ENCODE results near the gene RPL7A.
"Not testable (repeated sequence)": the region's sequence is repeated elsewhere in the genome, so short reads cannot be mapped to it uniquely, and the experiment has no call there.

The RPL7A gene

DNA sequence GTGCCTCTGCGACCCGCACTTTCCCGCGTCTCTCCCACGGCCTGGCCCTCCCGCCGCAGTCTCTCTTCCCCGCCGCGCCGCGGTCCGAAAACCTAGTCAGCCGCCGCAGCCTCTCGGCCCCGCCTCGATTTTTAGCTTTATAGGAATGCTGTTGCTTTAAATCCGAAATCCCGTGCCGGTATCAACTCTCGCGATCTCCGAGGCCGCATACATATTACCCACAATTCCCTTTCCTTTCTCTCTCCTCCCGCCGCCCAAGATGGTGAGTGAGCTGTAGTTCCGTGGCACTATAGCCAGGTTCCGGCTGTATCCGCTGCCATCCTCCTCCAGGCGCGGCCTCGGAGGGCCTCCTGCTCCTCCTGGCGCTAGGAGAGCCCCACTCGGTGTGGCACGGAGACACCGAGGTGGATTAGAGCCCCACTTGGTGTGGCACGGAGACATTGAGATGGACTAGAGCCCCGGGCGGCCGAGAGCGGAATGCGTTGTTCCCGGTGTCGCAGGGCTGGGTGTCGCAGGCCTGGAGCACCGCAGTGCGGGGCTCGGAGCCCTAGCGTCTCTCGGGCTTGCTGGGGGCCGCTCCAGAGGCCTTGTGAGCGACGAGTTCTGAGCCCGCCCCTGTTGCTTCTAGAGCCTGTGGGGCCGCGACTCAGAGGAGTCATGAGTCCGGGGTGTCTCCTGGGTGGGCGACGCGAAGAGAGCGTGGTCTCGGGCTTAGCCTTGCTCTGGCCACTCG lies at the start of gene RPL7A, which contains the start of gene MED22:
RPL7A (plus strand) TSS at position 234 of the 733 bp plus-strand sequence; CDS start at position 260, 26 bp downstream.
MED22 (minus strand) TSS at position 147 of the 733 bp plus-strand sequence. CDS start 1,469 bp downstream, outside the sequence.
- peak; percentile 95 for DNase-seq

DNA sequence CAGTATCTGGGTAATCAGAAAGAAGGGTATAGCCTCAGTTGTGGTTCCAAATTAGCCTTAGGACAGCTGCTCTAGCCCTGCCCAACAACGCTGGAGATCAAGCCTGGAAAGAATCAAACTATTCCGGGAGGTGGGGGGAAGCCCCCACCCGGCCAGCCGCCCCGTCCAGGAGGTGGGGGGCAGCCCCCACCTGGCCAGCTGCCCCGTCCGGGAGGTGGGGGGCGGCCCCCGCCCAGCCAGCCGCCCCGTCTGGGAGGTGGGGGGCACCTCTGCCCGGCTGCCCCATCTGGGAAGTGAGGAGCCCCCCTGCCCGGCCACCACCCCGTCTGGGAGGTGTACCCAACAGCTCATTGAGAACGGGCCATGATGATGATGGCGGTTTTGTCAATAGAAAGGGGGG lies 48.0 kb upstream of the RPL7A start:
- DNase-seq = not testable (repeated sequence)

DNA sequence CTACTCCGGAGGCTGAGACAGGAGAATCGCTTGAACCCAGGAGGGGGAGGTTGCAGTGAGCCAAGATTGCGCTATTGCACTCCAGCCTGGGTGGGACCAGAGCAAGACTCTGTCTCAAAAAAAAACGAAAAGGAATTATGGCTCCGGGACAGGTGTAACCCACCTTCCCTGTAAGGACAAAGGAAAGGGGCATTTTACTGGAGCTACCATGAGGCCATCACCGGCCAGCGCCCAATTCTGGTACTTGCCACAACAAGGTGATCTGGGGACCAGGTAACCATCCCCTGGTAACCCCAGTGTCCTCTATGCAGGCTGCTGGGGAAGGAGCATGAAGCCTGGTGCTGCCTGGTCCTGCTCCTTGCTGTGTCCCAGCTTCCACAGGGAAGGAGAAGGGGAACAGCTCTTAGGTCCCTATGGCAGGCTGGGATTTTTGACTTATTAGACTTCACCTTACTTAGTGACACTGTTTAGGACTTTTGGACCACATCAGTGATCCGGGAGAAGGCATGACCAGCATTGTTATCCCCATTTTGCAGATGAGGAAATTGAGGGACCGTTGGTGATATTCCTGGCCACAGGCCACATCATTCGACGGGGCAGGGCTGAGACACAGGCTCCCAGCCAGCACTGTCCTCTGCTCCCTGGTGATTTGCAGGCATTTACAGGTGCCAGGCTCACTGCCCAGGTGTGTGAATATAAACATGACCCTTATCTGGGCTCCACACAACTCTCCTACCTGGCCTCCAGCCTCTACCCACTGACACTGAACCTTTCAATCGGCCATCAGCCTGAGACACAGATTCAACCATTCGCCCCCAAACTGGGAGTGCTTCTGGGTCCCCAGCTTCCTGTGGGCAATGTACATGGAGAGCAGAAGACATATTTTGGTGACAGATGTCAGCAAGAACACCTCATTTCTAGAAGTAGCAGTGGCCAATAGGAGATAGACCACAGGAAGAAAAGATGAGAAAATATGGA lies 46.5 kb upstream of the RPL7A start:
- no peak for DNase-seq

DNA sequence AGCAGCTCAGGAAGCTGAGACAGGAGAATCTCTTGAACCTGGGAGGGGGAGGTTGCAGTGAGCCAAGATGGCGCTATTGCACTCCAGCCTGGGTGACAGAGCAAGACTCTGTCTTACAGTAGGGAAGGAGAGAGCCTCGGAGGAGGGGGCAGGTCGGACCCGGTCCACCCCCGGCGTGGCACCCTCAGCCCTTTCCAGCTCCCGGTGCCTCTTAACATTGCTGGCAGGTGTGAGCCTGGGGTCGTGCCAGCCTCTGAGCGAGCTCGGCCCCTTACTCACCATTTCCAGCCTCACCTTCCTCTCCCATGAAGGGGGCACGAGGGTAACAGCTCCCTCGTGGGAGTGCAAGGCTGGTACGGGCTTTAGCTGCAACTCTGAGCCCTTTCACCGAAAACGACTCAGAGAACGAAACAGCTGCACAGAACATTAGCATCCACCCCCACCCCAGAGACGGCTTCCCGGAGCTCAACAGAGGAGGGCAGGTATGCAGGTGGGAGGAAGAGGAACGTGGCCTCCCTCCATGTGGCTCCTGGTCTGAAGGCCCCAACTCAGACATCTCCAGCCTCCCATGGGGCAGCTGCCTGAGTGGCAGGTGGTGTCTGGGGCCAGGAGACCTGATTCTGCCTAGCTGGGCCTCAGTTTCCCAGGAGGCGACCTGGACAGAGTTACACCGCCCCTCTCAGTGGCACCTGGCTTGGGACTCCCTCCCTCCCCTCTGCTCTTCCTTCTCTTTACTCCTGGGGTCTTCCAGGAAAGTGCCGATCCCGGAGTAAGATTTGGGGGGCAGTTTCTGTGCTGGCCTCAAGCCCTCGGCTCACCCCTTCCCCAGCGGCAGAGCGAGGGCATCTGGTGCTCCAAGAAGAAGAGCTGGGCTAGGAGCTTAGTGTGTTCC lies 44.5 kb upstream of the RPL7A start:
- no peak for DNase-seq

DNA sequence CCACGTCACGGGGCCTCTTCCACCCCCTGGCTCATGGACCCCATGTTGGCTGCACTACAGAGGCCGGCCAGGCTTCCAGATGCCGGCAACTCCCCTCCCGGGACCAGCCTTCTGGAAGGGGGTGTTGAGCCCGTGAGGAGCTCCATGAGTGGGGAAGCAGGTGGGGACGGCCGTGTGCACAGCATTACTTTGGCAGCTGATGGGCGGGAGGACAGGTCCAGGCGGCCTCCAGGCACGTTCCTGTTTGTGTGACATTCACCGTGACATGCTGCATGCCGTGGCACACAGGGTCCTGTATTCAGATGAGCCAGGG lies 43.9 kb upstream of the RPL7A start:
- no peak for DNase-seq

DNA sequence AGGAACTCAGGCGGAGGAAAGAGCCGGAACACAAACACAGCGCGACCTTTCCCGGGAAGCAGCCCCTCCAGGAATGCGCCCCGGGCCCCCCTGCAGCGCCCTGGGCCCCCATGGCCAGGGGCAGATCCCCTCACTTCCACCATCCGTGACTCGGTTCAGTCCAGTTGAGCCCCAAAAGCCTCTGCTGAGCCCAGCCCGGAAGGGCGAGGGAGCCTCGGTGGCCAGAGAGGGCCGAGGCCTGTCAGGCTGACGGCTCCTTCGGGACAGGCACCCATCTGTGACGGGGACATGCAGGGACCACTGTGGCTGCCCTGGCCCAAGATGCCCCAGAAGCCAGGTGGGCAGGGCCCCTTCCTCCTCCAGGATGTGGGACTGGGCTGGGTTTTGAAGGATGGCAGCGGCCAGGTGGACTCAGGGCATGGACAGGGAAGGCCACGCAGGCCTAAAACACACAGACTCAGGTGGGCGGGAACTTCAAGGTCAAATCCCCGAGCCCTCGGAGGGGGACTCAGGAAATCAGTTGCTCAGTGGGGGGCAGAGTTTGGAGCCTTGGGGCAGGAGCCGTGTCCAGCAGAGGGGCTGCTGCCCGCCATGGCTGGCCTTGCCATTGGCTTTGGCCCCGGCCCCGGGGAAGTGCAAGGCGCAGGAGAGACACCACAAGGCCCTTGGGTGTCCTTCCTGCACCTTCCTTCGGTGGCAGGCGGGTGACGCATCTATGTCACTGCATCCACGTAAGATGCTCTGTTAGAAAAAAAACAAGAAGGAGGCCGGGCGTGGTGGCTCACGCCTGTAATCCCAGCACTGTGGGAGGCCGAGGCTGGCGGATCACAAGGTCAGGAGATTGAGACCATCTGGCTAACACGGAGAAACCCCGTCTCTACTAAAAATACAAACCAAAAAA lies 43.3 kb upstream of the RPL7A start:
- no peak for DNase-seq

DNA sequence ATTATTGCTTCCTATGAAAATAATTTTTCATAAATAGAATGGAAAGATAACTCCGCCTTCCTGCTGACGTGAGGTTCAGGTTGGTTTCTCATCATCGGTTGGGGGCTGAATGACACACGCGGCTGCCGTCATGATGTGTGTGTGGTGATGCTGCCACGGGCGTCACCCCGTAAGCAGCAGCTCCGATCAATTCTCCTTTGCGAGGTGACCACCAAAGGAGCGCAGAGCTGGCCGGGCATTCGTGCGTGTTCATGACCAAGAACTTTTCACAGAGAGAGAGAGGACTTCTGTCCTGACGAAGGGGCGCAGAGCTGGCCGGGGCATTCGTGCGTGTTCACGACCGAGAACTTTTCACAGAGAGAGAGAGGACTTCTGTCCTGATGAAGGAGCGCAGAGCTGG lies 42.3 kb upstream of the RPL7A start:
- no peak for DNase-seq

DNA sequence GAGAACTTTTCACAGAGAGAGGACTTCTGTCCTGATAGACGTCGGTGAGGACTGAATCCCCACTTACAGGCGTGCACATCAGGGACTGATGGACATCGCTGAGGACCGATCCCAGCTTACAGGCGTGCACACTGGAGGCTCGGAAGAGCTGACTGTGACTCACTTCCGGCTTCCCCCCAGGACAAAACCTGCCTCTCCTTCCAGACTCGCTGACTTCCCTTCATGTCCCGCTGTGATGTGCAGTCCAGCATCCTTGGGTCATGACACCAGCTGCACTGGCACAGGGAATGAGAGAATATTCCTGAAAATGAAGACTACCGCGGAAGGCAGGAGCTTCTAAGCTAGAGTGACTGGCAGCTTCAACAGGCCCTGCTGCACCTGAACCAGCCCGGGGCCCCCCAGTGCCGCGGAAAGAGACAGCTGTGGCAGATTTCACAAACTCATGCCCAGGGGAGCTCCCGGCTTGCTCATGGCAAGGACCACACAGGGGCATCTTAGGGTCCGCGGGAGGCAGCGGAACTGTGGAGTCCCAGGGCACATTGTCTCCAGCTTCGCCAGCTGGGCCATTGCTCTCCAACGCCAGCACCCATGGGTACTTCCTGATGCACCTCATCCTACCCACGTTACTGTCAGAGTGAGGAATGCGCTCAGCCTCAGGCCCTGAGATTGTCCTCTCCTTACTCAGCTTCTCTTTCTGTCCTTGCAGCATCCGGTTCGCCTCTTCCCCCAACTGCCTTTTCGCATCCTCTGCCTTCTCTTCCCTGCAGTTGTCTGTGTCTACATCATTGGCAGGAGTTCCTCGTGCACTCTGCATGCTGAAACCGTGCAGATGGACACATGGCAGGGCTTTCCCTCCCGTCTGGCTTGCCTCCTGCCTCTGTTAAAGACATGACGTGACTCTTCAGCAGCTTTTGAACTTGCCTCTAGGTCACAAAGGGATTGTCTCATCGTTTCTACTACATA lies 41.5 kb upstream of the RPL7A start:
- no peak for DNase-seq

DNA sequence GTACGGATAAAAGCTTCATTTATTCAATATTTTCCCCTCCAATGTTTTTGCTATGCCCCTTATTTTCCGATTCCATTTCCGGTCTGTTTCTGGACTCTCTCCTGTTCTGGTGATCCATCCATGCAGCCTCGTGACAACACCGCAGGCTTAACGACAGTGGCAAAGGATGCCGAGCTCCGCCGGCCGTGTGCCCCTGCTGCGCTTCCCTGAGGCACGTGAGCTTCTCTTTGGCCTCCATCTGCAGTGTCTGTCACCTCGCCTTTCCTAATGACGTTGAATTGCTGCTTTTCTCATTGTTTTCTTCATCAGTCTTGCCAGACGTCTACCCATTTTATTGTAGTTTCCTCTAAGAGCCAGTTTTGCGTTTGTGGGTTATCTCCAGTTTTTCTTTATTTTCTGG lies 40.7 kb upstream of the RPL7A start:
- no peak for DNase-seq

DNA sequence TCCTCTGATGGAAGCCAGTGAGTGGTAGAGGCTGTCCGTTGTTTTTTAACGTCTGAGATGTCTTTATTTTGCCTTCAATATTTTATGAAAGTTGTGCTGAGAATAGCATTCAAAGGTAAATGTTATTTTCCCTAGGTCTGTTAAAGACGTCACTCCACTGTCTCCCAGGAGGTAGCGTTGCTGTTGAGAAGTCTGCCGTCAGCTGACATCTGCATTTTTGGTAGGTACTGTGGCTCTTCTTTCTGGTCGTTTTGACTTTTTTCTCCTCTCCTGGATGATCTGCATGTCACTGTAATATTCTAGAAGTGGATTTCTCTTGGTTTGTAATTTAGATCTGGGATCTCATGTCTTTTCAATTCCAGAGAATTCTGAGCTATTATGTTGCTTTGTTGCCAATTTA lies 38.4 kb upstream of the RPL7A start:
- no peak for DNase-seq

DNA sequence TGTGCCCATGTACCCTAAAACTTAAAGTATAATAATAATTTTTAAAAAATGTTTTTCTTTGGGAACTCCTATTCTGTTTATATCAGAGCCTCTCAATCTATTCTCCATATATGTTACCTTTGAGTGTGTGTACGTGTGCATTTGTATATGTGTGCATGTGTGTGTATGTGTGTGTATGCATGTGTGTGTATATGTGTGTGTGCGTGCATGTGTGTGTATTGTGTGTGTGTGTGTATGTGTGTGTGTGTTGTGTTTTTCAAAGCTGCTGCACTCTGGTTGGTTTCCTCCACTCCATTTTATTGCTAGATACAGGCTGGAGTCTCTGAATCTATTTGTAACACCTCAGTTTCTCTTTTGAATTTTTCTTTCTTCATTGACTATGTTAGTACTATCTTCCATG lies 32.0 kb upstream of the RPL7A start:
- no peak for DNase-seq

DNA sequence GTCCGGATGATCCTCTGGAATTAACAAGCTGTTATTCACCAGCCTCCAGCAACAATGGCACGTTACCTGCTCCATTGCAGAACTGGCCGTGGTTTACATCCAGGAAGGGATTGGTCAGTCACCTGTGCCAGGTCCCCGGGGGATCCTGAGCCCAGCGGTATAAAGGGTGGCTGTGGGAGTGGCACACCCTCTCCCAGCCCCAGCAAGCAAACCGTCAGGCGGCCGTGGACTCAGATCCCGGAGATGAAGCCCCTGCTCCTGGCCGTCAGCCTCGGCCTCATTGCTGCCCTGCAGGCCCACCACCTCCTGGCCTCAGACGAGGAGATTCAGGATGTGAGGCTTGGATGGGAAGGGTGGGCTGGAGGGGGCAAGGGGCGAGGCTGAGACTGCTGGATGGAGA lies 30.5 kb upstream of the RPL7A start:
- not testable (repeated sequence) for DNase-seq

DNA sequence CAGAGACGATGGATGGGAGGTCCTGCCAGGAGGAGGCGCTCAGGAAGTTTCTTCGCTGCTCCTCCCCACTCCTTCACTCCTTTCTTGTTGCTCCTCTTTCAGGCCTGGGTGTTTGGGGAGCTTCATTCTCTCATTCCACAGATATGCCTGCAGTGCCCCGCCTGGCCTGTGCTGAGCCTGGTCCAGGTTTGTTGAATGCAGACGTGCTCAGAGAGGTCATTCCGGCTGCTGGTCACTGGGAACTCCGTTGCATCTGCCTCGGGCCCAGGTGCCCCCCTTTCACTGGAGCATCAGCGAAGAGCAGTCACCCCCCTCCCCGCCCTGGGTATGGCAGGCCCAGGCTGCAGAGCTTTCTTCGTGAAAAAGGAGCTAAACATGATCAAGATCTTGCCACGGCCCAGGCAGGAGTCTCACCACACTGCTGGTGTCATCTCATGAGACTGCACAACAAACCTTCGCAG lies 27.6 kb upstream of the RPL7A start:
- no peak for DNase-seq

DNA sequence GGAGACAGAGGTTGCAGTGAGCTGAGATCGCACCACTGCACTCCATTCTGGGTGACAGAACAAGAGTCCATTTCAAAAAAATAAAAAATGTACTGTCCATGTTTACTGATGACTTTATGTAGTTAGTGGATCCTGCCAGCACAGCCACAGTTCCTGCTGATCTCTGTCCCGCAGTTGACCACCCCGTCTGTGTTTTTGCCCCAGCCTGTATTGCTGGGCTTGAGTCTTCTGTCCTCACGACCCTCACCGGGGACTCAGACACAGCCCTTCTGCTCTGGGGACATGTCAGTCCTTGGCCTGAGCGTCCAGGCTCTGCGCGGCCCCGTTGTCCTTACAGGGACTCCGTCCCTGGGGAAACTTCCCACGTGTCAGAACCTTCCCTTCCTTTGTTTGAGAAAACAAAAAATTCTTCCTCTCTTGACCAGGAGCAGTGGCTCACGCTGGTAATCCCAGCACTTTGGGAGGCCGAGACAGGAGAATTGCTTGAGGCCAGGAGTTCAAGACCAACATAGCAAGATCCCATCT lies 26.5 kb upstream of the RPL7A start:
- DNase-seq = no peak

DNA sequence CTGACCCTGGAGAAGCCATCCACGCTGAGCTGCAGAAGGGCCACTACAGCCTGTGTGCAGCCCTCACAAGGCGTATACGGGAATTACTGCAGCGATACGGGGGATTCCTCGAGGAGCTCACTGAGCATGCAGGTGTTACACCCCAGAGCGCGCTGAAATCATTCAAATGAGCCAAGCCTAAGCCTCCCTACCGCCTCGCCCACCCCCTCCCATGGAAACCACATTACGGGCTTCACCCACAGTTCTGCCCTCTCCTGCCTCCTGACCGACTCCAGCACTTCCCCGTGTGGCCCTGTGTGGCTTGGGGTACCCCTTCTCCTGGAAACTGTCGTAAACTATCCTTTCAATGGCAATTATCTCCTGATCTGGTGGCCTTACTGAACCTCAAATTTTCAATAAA lies 25.3 kb upstream of the RPL7A start:
- no peak for DNase-seq

DNA sequence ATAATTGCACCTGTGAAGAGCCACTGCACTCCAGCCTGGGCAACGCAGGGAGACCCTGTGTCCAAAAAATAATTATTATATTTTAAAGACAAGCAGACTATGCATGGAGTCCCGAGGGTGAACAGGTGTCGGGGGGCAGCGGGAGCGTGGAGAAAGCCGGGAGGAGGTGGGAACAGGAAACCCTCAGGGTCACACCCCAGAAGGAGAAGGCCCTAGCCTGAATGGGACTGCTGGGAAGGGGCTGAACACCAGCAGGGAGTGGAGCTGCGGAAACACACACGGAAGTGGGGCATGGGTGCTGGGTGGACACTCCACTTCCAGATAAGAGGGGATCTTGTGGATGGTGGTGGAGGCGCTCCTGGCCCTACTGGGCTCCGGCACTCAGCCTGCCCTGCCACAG lies 24.8 kb upstream of the RPL7A start:
- no peak for DNase-seq

DNA sequence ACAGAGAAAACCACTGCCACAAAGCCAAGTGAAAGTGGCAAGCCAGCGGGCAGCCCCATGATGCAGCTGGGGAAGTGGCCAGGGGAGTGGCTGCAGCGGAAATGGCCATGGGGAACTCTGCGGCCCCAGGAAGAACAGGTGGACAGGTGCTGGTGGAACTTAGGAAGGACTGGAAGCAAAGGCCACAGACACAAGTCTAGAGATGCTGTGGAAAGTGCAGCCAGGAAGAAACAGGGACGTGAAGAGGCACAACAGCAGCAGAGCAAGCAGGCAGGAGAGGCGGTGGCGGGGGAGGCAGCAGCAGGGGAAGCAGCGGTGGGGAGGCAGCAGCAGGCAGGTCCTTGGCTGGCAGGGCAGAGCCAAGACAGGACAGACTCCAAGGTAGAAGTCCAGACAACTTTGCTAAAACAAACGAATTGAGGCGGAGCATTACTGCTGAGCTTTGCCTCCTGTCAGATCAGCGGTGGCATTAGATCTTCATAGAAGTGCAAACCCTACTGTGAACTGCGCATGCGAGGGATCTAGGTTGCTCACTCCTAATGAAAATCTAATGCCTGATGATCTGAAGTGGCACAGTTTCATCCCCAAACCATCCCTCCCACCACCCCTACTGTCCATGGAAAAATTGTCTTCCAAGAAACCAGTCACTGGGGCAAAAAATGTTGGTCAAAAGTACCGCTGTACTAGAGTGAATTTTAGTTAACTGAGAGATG lies 23.9 kb upstream of the RPL7A start:
- no peak for DNase-seq

DNA sequence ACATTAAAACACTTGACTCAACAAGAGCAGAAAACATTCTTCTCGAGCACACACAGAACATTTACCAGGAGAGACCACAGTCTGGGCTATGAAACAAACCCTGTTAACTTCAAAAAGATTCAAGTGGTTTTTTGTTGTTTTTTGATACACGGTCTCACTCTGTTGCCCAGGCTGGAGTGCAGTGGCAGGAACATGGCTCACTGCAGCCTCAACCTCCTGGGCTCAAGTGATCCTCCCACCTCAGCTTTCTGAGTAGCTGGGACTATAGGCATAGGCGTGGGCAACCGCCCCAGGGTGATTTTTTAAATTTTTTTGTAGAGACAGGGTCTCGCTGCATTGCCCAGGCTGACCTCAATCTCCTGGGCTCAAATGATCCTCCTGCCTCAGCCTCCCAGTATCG lies 21.0 kb upstream of the RPL7A start:
- DNase-seq = not testable (repeated sequence)

DNA sequence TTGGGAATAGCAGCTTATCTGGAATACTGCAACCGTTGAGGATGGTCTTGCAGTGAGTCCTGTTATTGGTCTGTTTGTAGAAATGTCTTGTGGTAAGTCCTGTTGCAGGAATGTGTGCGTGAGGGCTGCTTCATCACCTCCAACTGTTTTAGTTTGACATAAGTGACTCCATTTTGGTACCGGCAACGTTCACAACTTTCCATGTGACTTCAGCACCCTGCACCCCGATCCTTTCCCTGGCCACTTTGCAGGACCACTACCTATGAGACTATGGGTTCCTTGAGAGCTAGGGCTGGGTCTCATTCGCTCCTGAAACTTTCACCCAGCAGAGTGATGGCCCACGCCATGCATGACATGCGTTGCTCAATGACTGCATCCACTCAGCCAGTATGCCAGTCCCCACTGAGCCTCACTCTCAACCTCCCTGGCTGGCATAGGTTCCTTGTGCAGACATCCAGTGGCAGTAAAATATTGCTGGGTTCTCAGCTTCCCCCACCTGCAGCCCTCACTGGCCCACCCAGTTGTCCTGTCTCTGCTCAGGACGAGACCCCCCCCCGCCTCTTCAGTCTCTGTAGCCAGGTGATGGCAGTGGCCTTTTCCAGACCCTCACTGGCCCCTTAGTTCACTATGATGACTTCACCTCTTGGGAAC lies 20.1 kb upstream of the RPL7A start:
- DNase-seq = no peak

Data from NCI-H2029 treated with DMSO at 0.1 percent for 48 hours (cell line).